ENCODE results near the gene LPAR3. TPM values are rescaled to one million over a fixed set of nuclear protein-coding genes. Genes with fewer than 3 reads are reported as not detected.

Gene LPAR3
- total RNA-seq, 1 experiment from 2014 or later, result 37.8 TPM

DNA sequence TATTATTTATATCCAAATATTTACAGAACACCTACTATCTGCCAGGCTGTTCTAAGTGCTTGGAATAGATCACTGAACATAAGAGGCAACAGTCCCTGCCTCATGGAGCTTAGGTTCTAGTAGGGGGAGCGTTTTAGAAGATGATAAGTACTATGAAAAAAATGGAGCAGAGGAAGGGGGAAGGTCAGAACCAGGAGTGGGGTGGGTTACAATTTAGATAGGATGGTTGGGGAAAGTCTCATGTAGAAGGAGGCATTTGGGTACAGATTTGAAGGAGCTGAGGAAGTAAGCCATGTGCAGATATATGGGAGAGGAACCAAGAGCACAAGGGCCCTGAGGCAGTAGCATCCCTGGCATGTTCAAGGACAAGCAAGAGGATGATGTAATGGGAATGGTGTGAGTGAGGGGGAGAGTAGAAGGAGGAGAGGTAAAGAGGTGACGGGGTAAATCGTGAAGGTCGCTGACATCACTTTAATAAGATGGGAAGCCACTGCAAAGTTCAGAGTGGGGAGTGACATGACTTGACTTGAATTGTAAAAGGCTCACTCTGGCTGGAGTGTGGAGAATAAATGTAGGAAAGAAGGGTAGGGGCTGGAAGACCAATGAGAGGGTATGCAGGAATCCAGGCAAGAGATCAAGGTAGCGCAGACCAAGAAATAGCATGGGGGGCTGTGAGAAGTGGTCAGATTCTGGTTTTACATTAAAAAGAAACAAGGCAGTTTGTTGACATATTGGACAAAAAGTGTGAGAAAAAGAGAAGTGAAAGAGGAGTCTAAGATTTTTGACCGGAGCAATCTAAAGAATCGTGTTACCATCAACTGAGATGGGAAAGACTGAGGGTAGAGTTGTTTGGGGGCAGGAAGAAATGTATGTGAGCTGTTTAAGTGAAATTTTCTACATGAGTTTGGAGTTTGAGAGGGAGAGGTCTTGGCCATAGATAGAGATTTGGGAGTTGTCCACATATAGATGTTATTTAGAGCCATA lies 92.6 kb downstream of the LPAR3 start:
- no peaks in the 10 kb centered on the region for H3K36me3 ChIP-seq (replicated peaks; ENCODE audit: control insufficient read depth, insufficient read depth, low read length)
- H3K4me3 ChIP-seq (ENCODE audit: insufficient read depth, low read depth, low read length), result no peak overlapping the region
- H3K27me3 ChIP-seq (ENCODE audit: control insufficient read depth, insufficient read depth, low read length), result no peaks in the 10 kb centered on the region
- no peak for DNase-seq

DNA sequence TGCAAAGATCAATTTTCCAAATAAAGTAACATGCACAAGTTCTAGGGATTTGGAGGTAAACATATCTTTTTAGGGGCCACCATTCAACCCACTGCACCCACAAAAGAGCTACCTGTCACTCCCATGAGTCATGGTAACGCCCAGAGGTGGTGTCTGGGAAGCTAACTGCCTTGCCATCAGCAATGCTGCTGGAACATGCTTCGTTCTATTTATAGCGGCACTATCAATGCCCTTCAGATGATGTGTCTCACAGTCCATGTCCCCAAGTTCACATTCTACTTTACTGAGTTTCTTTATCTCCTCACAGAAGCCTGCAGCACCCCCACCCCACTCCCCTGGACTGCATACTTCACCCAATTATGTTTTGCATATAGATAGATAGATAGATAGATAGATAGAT lies 95.4 kb downstream of the LPAR3 start:
- H3K36me3 ChIP-seq (replicated peaks; ENCODE audit: control insufficient read depth, insufficient read depth, low read length), result no peaks in the 10 kb centered on the region
- no peaks in the 10 kb centered on the region for H3K27me3 ChIP-seq (ENCODE audit: control insufficient read depth, insufficient read depth, low read length)
- DNase-seq, result no peak
- H3K4me3 ChIP-seq (ENCODE audit: insufficient read depth, low read depth, low read length), result no peak overlapping the region

DNA sequence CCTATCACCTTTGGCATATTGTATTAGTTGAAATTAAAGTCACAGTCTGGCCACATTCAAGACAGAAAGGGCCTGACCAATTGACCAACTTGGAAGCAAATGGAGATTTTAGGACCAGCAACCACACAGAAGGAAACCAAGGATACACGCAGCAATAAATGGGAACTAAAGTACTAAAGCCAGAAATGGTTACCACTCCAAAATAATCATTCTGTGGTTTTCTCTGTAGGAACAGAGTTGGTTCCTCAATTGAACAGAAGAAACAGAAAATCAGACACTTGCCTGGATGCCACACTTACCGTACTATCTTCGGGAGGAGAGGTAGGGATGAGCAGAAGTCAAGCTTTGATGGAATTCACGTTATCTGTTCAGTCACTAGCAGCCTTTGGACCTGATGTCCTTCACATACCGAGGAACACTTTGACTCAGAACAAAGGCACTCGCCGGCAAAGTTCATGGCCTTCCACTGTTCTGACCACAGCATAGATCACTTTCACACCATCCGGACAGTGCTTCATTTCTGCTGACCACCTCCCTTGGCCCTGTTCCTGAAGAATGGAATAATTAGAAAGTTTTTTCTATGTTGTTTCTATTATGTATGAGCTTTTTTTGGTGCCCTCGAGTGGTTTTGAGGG lies 96.9 kb downstream of the LPAR3 start:
- Histone ChIP-seq H3K4me3 (ENCODE audit: insufficient read depth, low read depth, low read length) (no peak overlapping the region), H3K36me3 (replicated peaks; ENCODE audit: control insufficient read depth, insufficient read depth, low read length) (no peaks in the 10 kb centered on the region), H3K27me3 (ENCODE audit: control insufficient read depth, insufficient read depth, low read length) (no peaks in the 10 kb centered on the region)
- no peak for DNase-seq

GRCh38 chr1:84795213-84795612 lies 97.8 kb downstream of the LPAR3 start:
- no peaks in the 10 kb centered on the region for H3K27me3 ChIP-seq (ENCODE audit: control insufficient read depth, insufficient read depth, low read length)
- H3K36me3 ChIP-seq (replicated peaks; ENCODE audit: control insufficient read depth, insufficient read depth, low read length), result no peaks in the 10 kb centered on the region
- H3K4me3 ChIP-seq (ENCODE audit: insufficient read depth, low read depth, low read length), result no peak overlapping the region
- DNase-seq, result no peak

GRCh38 chr1:84792421-84792820 lies 100.6 kb downstream of the LPAR3 start:
- Histone ChIP-seq H3K27me3 (ENCODE audit: control insufficient read depth, insufficient read depth, low read length) (no peaks in the 10 kb centered on the region), H3K36me3 (replicated peaks; ENCODE audit: control insufficient read depth, insufficient read depth, low read length) (no peaks in the 10 kb centered on the region)
- no peak for DNase-seq

GRCh38 chr1:84789014-84789413 lies 104.0 kb downstream of the LPAR3 start:
- Histone ChIP-seq H3K27me3 (ENCODE audit: control insufficient read depth, insufficient read depth, low read length) (no peaks in the 10 kb centered on the region), H3K36me3 (replicated peaks; ENCODE audit: control insufficient read depth, insufficient read depth, low read length) (no peaks in the 10 kb centered on the region), H3K4me3 (ENCODE audit: insufficient read depth, low read depth, low read length) (no peak overlapping the region)
- no peak for DNase-seq

More at GRCh38 chr1:84792421-84792820, 100.6 kb downstream of the LPAR3 start:
- H3K4me3 ChIP-seq (ENCODE audit: insufficient read depth, low read depth, low read length), result no peak overlapping the region

GRCh38 chr1:84785271-84786036 lies 107.6 kb downstream of the LPAR3 start:
- no peaks in the 10 kb centered on the region for H3K27me3 ChIP-seq (ENCODE audit: control insufficient read depth, insufficient read depth, low read length)
- DNase-seq, result no peak
- no peaks in the 10 kb centered on the region for H3K36me3 ChIP-seq (replicated peaks; ENCODE audit: control insufficient read depth, insufficient read depth, low read length)
- no peak overlapping the region for H3K4me3 ChIP-seq (ENCODE audit: insufficient read depth, low read depth, low read length)

DNA sequence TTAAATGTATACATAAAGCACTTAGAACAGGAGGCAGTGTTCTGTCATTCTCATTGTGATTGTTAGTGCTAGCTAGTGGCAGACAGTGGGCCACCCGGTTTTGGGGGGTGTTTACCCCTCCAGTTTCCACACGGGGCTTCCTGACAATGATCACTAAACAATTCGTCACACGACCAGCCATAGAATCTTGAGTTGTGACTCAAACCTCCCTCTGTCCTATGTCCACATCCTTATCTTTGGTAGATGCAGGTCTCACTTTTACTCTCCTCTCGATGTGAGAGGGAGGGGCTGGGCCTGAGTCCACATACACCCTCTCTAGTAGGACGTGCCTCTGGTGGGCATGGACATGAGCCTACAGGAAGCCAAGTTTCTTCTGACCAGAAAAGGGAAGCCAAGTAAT lies 110.1 kb downstream of the LPAR3 start:
- Histone ChIP-seq H3K27me3 (ENCODE audit: control insufficient read depth, insufficient read depth, low read length) (no peaks in the 10 kb centered on the region), H3K4me3 (ENCODE audit: insufficient read depth, low read depth, low read length) (no peak overlapping the region), H3K36me3 (replicated peaks; ENCODE audit: control insufficient read depth, insufficient read depth, low read length) (no peaks in the 10 kb centered on the region)
- no peak for DNase-seq

GRCh38 chr1:84781946-84782771 lies 110.8 kb downstream of the LPAR3 start:
- Histone ChIP-seq H3K27me3 (ENCODE audit: control insufficient read depth, insufficient read depth, low read length) (no peaks in the 10 kb centered on the region), H3K4me3 (ENCODE audit: insufficient read depth, low read depth, low read length) (peak overlapping the region; percentile 34), H3K36me3 (replicated peaks; ENCODE audit: control insufficient read depth, insufficient read depth, low read length) (no peaks in the 10 kb centered on the region)
- peak; percentile 84 for DNase-seq

DNA sequence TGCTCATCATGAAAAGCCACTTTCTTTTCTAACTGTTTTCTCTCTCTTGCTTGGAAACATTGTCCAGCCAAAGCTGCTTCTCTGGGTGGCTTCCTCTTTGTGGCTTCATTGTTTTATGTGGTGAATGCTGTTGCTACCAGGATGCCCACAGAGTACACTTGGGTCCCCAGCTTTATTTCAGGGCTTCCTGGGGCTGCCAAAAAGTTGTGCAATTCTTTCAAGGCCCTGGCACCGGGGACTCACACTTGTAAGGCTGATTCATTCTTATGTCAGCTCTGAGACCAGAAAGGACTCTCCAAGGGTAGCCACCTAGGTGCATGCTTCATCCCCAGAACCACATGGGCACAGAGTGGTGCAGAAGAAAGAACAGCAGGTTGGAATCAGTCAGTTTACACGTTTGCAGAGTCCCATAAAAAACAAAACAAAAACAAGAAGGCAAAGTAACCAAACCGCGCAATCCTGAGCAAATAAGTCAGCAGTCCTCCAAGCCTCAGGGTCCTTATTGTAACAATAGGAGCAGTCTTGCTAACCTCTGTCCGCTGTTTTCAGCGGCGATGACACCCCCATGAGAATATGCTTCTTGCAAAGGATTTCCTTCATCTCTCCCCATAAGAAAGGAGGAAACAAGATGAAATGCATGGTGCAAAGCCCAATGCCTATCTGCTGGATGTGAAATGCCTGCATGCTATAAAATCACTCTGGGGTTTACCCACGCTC lies 112.8 kb downstream of the LPAR3 start:
- no peaks in the 10 kb centered on the region for H3K36me3 ChIP-seq (replicated peaks; ENCODE audit: control insufficient read depth, insufficient read depth, low read length)
- DNase-seq, result no peak
- H3K27me3 ChIP-seq (ENCODE audit: control insufficient read depth, insufficient read depth, low read length), result no peaks in the 10 kb centered on the region
- H3K4me3 ChIP-seq (ENCODE audit: insufficient read depth, low read depth, low read length), result no peak overlapping the region

DNA sequence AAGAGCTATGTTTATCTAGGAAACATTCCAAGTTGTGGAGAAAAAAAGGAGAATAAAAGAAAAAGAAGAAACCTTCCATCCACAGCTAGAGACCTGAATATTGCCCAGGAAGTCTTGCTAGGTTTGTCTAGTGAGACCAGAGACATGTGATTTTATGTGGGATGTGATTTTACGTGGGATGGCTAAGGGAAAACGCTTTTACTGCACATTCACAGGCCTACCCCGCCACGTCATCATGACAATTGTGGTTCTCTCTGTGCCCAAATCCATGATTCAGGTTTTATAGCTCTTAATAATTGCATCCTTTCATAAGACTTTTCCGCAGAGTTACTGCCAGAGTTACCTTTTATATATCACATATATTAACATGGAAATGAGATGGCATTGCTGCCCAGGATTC lies 116.4 kb downstream of the LPAR3 start:
- no peak for DNase-seq

GRCh38 chr1:84775535-84775920 lies 117.5 kb downstream of the LPAR3 start:
- Histone ChIP-seq H3K4me3 (ENCODE audit: insufficient read depth, low read depth, low read length) (no peak overlapping the region), H3K27me3 (ENCODE audit: control insufficient read depth, insufficient read depth, low read length) (no peaks in the 10 kb centered on the region), H3K36me3 (replicated peaks; ENCODE audit: control insufficient read depth, insufficient read depth, low read length) (no peaks in the 10 kb centered on the region)
- DNase-seq, result no peak

More for the DNA sequence above, 116.4 kb downstream of the LPAR3 start:
- H3K4me3 ChIP-seq (ENCODE audit: insufficient read depth, low read depth, low read length), result no peak overlapping the region
- H3K27me3 ChIP-seq (ENCODE audit: control insufficient read depth, insufficient read depth, low read length), result no peaks in the 10 kb centered on the region
- no peaks in the 10 kb centered on the region for H3K36me3 ChIP-seq (replicated peaks; ENCODE audit: control insufficient read depth, insufficient read depth, low read length)

GRCh38 chr1:84774669-84775534 lies 118.1 kb downstream of the LPAR3 start:
- no peak overlapping the region for H3K4me3 ChIP-seq (ENCODE audit: insufficient read depth, low read depth, low read length)
- no peaks in the 10 kb centered on the region for H3K27me3 ChIP-seq (ENCODE audit: control insufficient read depth, insufficient read depth, low read length)
- no peaks in the 10 kb centered on the region for H3K36me3 ChIP-seq (replicated peaks; ENCODE audit: control insufficient read depth, insufficient read depth, low read length)
- DNase-seq, result peak; percentile 68

All from H7 (cell line).